Panc1 (cell line): ENCODE data around the gene GDF10. TPM values are rescaled to one million over a fixed set of nuclear protein-coding genes. Genes with fewer than 3 reads are reported as not detected.

Experiments
- ATAC-seq: fragments of 200-7000 bp; cut with Tn5 transposase; 2 replicates; pipeline ENCODE4 v1.9.1; 2020; ENCODE audit warnings: mild to moderate bottlenecking, moderate library complexity
- BruUV-seq: library from RNA; stranded (reverse); fragments of 400-500 nt; replicated peaks from 2 replicates; lab custom pipeline; 2021; lab: Mats Ljungman, UMichigan
- CTCF ChIA-PET: fragments of 300-600 bp; sonication (Branson Sonifier 250); formaldehyde crosslinking; loops from one replicate; lab custom pipeline; 2022; ENCODE audit warnings: antibody characterized with exemption; lab: Charles Lee
- POLR2A ChIA-PET: fragments of 300-600 bp; sonication (Branson Sonifier 250); formaldehyde crosslinking; loops from one replicate; lab custom pipeline; 2022; ENCODE audit warnings: antibody characterized with exemption; lab: Charles Lee
- DNase-seq: peaks from one replicate; pipeline ENCODE4 v3.0.0-alpha.2; 2010; ENCODE audit warnings: low read depth, low spot score
- H3K27ac ChIP-seq: 2 replicates; pipeline ENCODE4 v1.5.1; 2011; ENCODE audit warnings: mild to moderate bottlenecking, low read length, inconsistent platforms
- H3K27me3 ChIP-seq: fragments of 200-500 bp; sonication (Bioruptor generic); 2 replicates; pipeline ENCODE4 v1.6.0; 2014; ENCODE audit warnings: low read length, inconsistent platforms; ENCODE audit not compliant: control insufficient read depth, insufficient read depth
- H3K36me3 ChIP-seq: fragments of 200-500 bp; sonication (Bioruptor generic); 2 replicates; pipeline ENCODE4 v1.5.1; 2014; ENCODE audit warnings: inconsistent platforms, mild to moderate bottlenecking, low read length, moderate library complexity; ENCODE audit not compliant: control insufficient read depth, insufficient read depth
- H3K4me1 ChIP-seq: 2 replicates; pipeline ENCODE4 v1.5.1; 2011; ENCODE audit warnings: inconsistent platforms, mild to moderate bottlenecking, low read length, moderate library complexity; ENCODE audit not compliant: control insufficient read depth, insufficient read depth
- H3K4me3 ChIP-seq, 2 experiments: 2 replicates each; pipeline ENCODE4 v1.5.1; 2011 to 2012; ENCODE audit warnings: low read depth in 2 of 2, low read length in 2 of 2, mild to moderate bottlenecking in 2 of 2, inconsistent platforms in 1 of 2, moderate library complexity in 1 of 2
- H3K9me3 ChIP-seq: fragments of 200-500 bp; sonication (Bioruptor generic); 2 replicates; pipeline ENCODE4 v1.5.1; 2014; ENCODE audit warnings: low read depth, mild to moderate bottlenecking, inconsistent platforms, low read length, moderate library complexity; ENCODE audit not compliant: control insufficient read depth, insufficient read depth
- POLR2AphosphoS5 ChIP-seq: IDR thresholded peaks from 2 replicates; pipeline ENCODE4 v1.6.1; 2012; ENCODE audit warnings: mild to moderate bottlenecking, low read depth, low read length, moderate library complexity
- SIN3A ChIP-seq: IDR thresholded peaks from 2 replicates; pipeline ENCODE4 v1.6.1; 2012; ENCODE audit warnings: low read depth, mild to moderate bottlenecking, low read length, moderate library complexity, borderline replicate concordance; ENCODE audit not compliant: insufficient read depth
- TCF7L2 ChIP-seq: IDR thresholded peaks from 2 replicates; pipeline ENCODE4 v1.6.1; 2011; ENCODE audit warnings: mild to moderate bottlenecking, low read depth, low read length, inconsistent platforms
- in situ Hi-C: cut with HindIII; loops from 2 replicates; pipeline ENCODE4 v1.10.0; 2016; ENCODE audit warnings: low sequenced_read_pairs, low pct_unique_long_range_greater_than_20kb
- intact Hi-C: fragments of 100-400 bp; cut with micrococcal nuclease; formaldehyde crosslinking; loops from one replicate; pipeline ENCODE4 v1.10.0; 2022; ENCODE audit not compliant: unreplicated experiment
- total RNA-seq: library from RNA; stranded (reverse); gene quantifications from one replicate; pipeline ENCODE4 v1.2.1, GENCODE V29; 2021; ENCODE audit not compliant: unreplicated experiment
- TF ChIP-seq, protein P1 (sequence below): fragments of 450-650 bp; IDR thresholded peaks from 2 replicates; pipeline ENCODE4 v1.5.1; 2017; ENCODE audit warnings: mild to moderate bottlenecking
- TF ChIP-seq, protein P2 (sequence below), 2 experiments: IDR thresholded peaks; 2 replicates each; pipeline ENCODE4 v1.6.1; 2011 to 2012; ENCODE audit warnings: low read depth in 2 of 2, control low read depth in 1 of 2, low read length in 1 of 2, mild to moderate bottlenecking in 1 of 2, moderate library complexity in 1 of 2; ENCODE audit not compliant: insufficient read depth in 1 of 2

Gene GDF10
- total RNA-seq, 1 experiment from 2014 or later = 1.2 TPM

DNA sequence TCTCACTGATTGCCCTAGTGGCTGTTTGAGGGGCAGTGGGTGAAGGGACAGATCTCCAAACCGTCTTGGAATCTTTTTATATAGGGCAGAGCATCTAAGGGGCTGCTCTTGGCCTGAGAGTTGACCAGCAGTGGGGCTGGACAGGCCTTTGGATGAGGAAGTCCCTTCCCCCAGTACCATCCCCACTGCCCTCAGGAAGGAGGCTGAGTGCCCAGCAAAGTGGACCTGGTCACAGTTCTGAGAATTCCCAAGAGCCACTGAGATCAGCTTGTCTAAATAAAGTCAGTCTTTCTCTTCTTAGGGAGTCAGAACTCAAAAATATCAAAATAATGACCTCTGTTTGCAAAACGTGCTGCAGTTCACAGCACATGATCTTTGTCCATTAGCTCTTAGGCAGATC, 5.6 kb downstream of the GDF10 start:
- DNase-seq (no peak), ATAC-seq (no peak)
- in situ Hi-C loops (no loop called here), intact Hi-C loops (no loop called here)
- Histone ChIP-seq H3K27ac (no peak overlapping the region), H3K36me3 (no peaks in the 10 kb centered on the region), H3K9me3 (no peaks in the 10 kb centered on the region), H3K4me3 (no peak overlapping the region), H3K4me1 (peaks cover 5% of the 10 kb centered on the region; the same call in 1 of the 2 replicates), H3K27me3 (peaks cover 13% of the 10 kb centered on the region)
- CTCF ChIA-PET = no interaction called here
- POLR2A ChIA-PET = no interaction called here
- BruUV-seq = no TSS peak
- TF ChIP-seq POLR2AphosphoS5 = no peak
- TF ChIP-seq, protein P1, sequence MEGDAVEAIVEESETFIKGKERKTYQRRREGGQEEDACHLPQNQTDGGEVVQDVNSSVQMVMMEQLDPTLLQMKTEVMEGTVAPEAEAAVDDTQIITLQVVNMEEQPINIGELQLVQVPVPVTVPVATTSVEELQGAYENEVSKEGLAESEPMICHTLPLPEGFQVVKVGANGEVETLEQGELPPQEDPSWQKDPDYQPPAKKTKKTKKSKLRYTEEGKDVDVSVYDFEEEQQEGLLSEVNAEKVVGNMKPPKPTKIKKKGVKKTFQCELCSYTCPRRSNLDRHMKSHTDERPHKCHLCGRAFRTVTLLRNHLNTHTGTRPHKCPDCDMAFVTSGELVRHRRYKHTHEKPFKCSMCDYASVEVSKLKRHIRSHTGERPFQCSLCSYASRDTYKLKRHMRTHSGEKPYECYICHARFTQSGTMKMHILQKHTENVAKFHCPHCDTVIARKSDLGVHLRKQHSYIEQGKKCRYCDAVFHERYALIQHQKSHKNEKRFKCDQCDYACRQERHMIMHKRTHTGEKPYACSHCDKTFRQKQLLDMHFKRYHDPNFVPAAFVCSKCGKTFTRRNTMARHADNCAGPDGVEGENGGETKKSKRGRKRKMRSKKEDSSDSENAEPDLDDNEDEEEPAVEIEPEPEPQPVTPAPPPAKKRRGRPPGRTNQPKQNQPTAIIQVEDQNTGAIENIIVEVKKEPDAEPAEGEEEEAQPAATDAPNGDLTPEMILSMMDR = no peak

DNA sequence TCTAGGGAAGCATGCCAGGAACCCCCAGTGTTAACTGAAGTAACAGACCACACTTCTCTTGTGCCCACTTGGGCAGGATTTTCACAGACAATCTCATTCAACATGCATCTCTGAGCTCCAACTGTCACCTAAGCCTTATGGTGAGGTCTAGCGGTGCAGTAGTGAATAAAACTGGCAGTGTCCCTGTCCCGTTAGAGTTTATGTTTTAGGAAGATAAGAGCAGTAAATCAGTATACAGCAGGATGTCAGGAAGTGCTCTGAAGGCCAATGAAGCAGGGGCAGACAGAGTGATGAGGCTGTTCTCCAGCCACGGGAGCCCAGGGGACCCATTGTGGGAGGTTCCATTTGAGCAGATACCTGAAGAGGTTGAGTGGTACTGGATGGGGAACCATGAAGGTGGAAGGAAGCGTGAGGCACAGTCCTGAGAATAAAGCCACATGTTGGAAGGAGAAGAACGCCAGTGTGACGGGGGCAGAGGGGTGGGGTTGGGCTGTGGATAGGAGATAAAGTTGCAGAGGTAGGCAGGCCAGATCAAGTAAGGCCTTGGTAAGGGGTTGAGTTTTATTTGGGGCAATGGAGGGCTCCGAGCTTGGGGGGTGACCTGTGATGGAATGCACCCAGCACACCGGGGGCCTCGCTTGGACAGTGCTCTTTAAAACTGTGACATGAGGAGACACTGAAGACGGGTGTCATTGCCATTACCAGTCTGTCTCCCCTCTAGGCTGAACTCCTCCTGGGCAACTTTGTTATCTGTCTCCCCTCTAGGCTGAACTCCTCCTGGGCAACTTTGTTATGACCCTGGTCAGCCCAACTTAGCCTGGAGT, 6.6 kb downstream of the GDF10 start:
- H3K36me3 ChIP-seq = no peaks in the 10 kb centered on the region
- CTCF ChIA-PET = no interaction called here
- in situ Hi-C loops = no loop called here
- intact Hi-C loops = no loop called here
- no peak for ATAC-seq
- DNase-seq = no peak
- no peak overlapping the region for H3K4me3 ChIP-seq
- no TSS peak for BruUV-seq
- no peaks in the 10 kb centered on the region for H3K9me3 ChIP-seq
- TF ChIP-seq TCF7L2 (no peak), SIN3A (no peak), POLR2AphosphoS5 (no peak)
- TF ChIP-seq, protein P1 = no peak
- TF ChIP-seq, protein P2, sequence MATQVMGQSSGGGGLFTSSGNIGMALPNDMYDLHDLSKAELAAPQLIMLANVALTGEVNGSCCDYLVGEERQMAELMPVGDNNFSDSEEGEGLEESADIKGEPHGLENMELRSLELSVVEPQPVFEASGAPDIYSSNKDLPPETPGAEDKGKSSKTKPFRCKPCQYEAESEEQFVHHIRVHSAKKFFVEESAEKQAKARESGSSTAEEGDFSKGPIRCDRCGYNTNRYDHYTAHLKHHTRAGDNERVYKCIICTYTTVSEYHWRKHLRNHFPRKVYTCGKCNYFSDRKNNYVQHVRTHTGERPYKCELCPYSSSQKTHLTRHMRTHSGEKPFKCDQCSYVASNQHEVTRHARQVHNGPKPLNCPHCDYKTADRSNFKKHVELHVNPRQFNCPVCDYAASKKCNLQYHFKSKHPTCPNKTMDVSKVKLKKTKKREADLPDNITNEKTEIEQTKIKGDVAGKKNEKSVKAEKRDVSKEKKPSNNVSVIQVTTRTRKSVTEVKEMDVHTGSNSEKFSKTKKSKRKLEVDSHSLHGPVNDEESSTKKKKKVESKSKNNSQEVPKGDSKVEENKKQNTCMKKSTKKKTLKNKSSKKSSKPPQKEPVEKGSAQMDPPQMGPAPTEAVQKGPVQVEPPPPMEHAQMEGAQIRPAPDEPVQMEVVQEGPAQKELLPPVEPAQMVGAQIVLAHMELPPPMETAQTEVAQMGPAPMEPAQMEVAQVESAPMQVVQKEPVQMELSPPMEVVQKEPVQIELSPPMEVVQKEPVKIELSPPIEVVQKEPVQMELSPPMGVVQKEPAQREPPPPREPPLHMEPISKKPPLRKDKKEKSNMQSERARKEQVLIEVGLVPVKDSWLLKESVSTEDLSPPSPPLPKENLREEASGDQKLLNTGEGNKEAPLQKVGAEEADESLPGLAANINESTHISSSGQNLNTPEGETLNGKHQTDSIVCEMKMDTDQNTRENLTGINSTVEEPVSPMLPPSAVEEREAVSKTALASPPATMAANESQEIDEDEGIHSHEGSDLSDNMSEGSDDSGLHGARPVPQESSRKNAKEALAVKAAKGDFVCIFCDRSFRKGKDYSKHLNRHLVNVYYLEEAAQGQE (IDR thresholded peaks at IDR 0.05; ENCODE audit: insufficient read depth in 1 of 2, low read depth in 2 of 2, low read length in 1 of 2) = no peak
- H3K4me1 ChIP-seq = no peaks in the 10 kb centered on the region; the same call in 1 of the 2 replicates
- H3K27me3 ChIP-seq = peaks cover 10% of the 10 kb centered on the region
- POLR2A ChIA-PET = no interaction called here
- H3K27ac ChIP-seq = no peak overlapping the region
